Retina (tissue), 1 donor: ENCODE measurements around the gene ZMIZ1.
A peak's percentile ranks its signal among the peaks of the same experiment; 100 is the strongest.
"Not testable (repeated sequence)": the region's sequence is repeated elsewhere in the genome, so short reads cannot be mapped to it uniquely, and the experiment has no call there.

ENCODE experiments used
- DNase-seq: peaks from one replicate; pipeline ENCODE4 v3.0.0-alpha.2; 2016

ZMIZ1 gene

DNA sequence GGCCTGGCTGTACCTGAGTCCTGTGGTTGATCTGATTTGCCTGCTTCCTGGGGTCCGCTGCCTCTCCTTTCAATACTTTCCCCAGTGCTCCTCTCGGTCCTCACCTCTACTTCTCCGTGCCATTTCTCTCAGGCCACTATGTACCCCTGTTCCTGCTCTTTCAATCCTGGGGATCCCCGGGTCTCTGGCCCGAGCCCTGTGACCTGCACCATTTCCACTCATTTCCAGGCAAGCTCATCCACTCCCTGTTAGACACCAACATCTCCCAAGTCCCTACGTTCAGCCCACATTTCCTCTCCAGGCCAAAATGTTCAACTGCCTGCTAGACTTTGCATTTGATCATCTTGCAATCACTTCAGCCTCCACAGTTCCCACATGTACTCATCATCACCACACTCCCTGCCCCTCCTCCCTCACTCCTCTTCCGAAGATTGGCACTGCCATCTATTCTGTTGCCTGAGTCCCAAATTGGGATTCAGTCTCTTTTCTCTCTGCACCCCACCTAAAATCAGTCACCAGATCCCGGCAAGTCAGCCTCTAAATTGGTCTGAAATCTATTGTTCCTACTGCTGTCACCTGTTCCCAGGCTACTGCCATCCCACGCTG, 34.4 kb upstream of the ZMIZ1 start:
- no peak for DNase-seq

DNA sequence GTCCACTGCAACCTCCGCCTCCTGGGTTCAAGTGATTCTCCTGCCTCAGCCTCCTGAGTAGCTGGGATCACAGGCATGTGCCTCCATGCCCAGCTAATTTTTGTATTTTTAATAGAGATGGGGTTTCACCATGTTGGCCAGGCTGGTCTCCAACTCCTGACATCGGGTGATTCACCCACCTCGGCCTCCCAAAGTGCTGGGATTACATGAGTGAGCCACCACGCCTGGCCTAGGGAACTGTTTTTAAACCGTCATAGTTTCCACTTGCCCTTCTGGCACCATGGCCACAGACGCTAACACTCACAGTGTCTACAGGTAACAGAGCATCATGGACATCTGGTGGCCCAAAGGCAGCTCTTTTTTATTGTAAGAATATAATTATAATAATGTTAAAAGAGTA, 32.4 kb upstream of the ZMIZ1 start:
- not testable (repeated sequence) for DNase-seq

DNA sequence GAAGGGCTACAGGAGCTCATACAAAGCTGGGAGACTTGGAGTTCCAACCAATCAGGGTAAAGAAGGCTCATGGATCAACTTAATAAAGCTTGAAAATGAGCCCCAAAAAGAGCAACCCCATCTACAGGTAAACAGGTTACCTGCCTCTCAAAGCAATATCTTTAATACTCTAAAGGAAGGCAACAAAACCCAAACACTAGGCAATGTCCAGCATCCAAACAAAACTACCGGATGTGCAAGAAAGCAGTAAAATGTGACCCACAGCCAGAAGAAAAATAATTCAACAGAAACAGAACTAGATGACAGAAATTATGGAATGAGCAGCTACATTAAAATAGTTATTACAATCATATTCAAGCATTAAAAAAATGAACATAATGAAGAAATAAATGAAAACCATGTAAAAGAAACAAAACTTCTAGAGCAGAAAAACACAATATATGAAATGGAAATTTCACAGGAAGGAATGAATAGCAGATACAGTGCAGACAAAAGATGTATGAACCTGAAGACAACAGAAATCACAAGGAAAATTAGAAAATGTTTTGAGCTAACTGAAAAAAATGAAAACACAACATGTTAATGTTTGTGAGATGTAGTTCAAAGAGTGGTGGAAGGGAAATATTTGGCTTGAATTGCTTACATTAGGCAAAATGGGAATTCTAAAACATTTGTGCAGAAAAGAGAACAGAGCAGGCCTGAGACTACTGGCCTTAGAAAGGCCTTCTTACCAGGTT, 30.5 kb upstream of the ZMIZ1 start:
- DNase-seq: no peak

DNA sequence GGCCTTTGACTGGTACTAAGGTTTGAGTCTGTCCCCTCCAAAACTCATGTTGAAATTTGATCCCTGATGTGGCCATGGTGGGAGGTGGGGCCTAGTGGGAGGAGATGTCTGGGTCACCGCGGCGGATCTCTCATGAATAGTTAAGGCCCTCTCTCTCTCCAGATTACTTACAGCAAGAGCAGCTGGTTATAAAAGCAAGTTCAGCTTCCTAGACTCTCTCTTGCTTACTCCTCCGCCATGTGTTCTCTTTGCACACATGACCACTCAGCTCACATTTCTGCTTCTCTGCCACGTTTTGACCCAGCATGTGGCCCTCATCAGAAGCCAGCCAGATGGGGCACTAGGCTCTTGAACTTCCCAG, 29.9 kb upstream of the ZMIZ1 start:
- no peak for DNase-seq

DNA sequence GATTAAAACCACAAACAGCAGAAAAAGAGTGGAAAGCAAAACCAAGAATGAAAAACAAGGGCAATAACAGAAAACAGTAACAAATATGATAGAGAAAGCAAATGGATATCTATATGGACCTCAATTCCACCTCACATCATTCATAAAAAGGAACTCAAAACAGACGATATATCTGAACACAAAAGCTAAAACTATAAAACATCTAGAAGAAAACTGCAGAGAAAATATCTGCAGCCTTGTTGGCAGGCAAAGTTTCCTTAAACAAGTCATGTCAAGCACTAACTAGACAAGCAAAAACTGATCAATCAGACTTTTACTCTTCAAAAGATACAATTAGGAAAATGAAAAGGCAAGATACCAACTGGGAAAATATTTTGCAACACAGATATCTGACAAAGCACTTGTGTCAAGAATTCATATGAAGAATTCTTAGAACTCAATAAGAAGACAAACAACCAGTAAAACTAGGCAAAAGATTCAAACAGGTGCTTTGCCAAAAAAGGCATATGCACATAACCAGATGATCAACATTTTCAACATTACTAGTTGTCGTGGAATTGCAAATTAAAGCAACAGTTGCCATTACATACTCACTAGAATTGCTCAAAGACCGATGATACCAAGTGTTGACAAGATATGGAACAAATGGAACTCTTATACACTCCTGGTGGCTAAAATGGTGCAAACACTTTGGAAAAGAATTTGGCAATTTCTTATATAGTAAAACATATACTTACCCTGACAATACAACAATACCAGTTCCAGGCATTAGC, 25.9 kb upstream of the ZMIZ1 start:
- DNase-seq: no peak

DNA sequence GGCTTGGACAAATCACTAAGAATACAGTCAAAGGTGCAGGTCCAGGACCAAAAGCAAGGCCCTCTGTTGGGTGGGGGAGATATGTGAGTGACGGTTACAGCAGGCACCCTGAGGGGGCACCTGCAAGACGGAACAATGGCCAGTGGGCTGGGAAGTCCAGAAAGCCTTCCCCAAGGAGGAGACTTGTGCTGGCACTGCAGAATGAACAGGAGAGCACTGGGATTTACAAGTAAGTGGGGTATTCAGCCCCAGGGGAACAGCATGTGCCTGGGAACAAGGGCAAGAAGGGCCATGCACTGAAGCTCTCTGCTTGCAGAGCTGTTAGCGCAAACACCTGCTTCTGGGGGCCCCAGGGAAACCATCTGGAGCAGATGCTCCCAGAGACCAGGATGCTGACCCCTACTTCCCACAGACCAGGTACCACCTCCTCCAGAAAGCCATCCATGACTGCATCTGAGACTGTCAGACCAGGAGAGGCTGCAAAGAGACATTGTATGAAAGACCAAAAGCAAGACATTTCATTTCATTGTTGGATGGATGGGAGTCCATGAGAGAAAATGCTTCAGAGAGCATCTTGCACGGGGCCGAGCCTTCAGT, 24.6 kb upstream of the ZMIZ1 start:
- no peak for DNase-seq

DNA sequence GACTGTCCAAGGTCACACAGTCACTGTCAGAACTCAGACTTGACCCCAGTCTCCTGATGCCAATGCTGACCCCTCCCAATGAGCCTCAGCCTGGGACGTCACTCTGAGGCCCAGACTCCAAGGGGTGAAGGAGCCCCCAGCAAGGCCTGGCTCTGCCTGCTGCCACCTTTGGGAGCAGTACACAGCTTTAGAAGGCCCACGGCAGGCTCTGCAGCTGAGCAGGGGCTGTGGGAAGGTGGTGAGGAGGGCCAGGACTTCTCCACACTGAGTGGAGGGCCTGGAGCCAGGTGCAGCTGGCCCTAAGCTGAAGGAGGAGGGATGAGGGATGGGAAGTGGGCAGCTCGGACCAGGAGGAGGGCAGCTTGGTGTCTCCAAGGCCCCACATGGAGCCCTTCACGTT, 23.9 kb upstream of the ZMIZ1 start:
- DNase-seq: no peak

DNA sequence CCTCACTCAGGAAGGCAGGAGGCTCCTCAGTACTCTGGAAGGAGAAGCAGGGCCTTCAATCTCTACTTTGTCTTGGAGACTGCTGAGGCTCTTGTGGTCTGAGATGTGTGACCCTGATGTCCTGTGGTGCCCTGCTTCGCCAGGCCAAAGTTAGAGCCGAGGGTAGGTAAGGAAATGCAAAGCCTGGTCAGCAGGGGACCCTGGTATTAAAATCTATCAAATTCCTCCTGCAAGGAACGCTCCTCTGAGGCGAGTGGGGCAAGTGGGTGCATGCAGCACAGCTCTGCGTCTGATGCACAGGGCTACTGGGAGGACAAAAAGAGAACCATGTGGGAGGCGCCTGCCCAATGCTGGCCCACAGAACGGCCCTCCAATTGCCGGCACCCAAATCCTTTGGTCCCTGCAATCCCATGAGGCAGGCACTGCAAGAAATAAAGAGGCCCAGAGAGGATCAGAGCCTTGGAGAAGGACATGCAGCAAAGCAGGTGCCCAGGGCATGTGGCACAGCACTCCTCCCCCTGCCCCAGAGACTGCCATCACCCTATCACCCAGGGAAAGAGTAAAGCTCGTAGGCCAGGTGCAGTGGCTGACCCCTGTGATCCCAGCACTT, 23.1 kb upstream of the ZMIZ1 start:
- no peak for DNase-seq

DNA sequence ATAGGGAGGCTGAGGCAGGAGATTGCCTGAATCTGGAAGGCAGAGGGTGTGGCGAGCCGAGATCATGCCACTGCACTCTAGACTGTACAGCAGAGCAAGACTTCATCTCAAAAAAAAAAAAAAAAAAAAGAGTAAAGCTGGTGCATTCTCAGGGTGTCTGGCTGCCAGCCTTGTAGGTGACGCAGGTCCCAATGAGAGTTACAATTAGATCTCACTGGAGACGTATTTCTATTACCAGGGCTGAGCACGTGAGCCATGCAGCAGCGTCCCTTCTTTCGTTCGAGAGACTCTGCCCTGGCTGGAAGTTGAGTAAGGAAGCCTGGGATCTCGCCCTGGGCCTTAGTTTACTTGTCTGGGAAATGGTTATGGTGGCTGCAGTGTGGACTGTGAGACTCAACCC, 22.4 kb upstream of the ZMIZ1 start:
- no peak for DNase-seq

DNA sequence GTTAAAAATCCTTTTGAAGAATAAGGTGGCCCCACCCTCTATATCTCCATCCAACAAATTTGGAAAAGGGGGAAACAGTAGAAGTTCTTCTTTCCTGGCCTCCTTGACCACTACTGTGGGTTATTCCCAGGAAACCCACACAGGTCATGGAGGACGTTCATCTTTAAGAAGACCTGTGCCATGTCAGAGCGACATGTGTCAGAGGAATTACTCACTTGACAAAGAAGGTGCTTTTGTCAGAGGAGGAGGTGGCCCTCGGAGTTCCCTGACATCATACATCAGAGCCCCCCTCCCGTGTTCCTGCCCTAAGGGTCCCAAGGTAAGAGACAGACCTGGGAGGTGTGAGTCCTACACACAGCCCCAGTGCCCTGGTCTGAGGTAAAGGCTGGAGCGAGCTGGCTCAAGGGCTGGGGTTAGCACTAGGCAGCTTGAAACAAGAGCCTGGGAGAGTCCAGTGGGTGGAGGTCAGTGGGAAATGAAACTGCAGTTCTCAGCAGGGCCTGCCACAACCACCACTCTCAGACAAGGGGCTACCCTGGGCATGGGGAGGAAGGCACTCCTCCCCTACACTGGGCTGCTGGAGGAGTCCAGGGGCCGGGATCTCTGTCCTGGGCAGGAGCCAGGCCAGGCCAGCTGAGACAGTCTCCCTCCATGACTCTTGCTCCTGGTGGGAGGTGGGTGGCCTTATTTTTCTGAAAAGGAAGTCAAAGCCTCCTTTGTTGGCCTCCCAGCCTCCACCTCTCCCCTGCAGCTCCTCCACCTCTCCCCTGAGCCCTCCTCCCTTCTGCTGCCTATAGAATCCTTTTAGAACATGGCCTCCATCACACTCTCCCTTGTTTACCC, 21.8 kb upstream of the ZMIZ1 start:
- DNase-seq: no peak

DNA sequence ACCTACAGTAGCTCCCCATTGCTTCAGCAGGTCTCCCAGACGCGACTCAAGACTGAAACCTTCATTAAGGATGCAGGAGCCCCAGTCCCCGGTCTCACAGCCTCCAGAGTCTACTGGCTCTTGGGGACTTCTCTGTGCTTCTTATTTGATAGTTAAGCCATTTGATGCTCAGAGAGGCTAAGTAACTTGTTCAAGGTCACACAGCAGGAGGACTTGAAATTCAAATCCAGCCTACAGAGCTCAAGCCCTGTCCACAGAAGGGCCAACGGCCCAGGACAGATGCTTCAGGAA, 21.2 kb upstream of the ZMIZ1 start:
- no peak for DNase-seq

DNA sequence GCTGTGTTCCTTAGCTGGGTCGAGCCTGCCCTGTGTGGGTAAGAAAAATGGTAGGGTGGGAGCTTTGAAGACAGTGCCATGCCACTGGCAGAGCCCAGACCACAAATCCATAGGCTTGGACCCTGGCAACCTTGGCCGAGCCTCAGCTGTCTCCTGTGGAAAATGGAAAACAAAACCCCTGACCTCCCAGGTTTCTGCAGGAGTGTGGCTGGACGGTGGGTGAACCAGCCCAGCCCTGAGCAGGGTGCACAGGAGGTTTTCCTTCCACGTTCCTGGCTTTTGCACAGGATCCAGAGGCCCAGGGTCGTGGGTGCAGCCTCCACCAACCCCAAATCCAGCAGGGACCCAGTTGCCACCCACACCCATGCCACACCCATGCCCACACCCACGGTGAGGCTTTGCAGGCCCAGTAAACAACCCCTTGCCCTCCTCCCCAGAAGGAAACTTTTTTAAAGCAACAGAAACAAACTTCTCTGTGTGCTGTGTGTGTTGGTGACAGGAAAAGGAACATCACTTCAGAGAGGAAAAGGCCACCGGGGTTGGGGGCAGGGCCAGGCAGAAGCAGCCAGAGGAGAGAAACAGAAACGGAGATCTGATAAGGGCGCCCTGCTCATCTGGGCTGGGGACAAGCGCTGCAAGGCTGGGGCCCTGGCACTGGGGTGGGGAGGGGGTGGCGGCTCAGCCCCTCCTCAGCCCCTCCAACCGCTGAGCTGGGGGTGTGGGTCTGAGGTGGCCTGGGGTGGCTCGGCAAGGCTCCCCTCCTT, 20.7 kb upstream of the ZMIZ1 start:
- no peak for DNase-seq

DNA sequence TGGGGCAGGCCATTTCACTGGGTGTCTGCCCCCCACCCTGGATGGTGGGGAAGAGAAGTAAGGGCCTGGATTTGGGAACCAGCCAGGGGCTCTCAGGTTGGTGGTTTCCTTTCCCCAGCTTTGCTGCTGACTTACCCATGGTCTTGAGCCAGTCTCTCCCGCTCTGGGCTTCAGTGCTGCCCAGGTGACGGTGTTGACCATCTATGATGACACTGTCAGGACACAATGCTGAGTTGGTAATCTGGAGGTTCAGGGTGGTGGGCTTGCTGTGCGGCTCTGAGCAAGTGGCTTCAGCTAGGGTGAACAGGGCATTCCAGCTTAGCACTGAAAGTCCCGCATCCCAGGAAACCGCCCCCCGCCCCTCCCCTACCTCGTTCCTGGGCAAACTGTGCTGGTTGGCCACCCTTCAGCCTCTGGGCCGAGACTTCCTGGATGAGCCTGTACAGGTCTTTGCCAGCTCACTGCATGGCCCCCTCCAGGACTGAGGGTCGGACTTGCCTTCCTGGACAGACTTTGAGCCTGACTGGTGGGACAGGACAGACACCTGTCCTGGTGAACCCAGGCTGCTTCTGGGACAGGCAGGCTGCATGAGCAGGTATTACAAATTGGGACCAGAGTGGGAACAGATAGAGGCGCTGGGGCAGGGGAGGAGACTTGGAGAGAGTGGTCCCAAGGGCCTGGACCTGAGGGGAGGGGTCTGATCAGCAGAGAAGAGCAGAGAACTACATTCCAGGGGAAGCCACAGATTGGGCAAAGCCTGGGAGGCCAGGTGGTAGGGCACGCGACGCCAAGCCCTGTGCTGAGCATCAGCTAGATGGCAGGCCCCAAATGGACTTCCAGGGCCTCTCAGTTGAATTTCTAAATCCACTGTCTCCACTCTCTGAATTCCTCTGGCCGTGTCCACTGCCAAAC, 19.9 kb upstream of the ZMIZ1 start:
- DNase-seq: no peak

DNA sequence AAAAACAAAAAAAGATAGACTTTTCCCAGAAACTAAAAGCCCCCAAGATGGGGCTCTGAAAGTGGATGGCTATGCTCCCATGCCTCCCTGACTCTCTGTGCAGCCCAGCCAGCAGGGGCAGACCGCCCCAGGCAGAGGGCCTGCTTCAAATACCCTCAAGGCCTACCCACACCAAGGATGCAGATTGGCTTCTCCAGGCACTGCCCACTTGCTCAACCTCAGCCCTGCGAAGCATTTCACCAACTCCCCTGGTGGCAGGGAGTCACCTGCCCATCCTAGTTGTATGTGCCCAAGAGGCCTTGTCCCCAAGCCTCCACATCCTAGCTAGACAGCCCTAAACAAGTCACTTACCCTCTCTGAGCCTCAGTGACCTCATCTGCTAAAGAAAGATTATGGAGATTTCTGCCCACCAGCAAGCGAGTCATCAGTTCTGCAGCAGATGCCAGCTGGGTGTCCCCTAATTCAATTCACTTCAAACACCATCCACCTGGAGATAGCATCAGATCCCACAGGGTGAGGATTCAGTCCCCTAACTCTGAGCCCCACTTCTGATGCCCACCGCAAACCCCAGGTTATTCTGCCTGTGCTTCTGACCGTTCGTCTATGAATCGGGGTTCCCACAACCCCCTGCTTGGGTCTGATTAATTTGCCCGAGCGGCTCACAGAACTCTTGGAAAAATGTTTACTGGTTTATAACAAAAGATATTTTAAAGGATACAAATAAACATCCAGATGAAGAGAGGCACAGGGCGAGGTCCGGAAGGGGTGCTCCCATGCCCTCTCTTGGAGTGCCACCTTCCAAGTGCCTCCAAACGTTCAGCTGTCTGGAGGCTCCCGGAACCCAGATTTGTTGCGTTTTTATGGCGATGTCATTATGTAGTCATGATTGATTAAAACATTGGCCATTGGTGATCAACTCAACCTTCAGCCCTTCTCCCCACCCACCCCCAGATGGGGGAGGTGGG, 18.6 kb upstream of the ZMIZ1 start:
- DNase-seq: no peak

DNA sequence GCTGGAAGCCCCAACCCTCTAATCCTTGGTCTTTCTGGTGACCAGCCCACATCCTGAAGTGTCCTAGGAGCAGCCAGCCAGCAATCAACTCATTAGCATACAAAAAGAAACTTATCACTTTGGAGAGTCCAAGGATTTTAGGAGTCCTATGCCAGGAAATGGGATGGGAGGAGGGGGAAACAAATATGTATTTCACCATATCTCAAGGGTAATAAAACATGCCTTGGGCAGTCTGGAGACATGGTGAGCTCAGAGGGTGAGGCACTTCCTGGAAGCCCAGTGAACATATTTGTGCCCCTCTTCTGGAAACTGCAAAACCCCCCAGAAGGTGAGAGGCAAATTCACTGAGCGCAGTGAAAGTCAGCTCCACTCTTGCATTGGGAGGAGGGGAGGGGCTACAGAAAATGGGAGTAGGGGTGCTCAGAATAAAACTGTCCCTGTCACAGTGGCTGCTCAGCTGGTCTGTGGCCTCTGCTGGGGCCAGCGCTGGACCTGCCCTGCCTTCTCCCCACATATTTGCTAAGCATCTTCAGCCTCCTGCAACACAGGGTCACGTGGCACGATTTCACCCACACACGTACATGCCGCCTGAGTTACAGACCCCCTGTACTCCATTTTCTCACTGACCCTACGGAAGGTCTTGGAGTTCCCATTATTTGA, 17.7 kb upstream of the ZMIZ1 start:
- DNase-seq: no peak

DNA sequence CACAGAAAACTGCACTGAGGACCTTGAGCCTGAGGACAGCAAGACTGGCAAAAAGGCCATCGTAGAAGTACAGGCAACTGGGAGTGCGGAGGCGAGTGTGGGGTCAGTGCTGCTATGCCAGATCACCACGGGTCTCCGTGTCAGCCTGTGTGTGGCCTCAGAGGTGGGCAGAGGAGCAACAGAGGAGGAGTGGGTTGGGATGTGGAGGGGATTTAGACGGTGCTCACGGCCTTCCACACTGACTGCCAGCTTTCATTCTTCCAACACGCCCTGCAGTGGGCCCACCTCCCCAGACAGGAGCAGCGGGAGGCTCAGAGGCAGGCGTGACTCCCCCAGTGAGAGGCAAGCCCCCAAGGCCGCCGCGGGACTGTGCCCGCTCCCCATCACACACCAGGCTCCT, 17.0 kb upstream of the ZMIZ1 start:
- peak; percentile 43 for DNase-seq

DNA sequence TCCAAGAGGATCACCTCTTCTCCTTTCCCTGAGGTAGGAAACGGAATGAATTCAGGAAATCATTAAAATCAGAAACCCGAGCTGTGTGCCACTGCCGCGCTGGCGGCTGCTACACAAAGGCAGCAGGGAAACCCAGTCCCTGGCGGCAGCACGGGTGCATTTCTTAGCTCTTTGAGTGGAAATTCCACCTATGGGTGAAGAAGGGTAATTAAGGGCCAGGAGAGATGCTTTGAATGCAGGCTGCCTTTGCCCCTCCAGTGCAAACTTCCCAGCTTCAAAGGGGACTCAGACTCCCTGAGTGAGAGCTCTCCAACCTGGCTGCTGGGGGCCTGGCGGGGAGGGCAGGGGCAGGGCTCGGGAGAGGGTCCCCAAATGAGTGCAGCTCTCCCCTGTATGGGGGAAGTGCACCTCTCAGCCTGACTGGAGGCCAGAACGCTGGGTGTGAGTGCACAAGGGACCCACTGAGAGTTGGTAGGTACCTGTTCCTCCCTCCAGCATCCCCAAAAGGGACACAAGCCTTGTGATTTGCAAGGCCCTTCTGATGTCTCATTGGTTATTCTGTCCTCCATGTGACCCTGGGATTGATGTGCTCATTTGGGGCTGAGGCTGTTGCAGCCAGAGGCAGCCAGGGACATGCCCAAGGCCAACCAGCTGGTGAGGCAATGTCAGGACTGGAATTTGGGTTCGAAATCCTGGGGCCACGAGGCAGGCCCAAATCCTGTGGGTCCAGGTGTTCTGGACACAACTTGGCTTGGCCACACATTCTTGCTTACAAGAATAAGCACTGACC, 16.3 kb upstream of the ZMIZ1 start:
- DNase-seq: peak; percentile 67

DNA sequence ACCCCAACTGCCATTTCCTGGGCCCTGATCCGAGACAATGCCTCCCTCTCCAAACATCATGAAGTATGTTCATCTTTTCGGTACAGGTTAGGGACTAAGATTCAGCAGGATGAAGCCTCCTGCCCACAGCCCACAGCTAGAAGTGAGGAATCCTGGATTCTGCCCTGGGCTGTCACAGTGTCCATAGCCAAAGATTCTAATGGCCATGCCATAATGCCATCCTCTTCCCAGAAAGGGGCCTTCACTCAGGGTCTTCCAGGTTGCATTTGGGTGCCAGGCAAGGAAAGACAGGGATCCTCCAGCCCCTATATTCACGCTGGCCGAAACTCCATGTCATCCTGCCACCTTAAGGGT, 15.7 kb upstream of the ZMIZ1 start:
- DNase-seq: no peak
